ENCODE measurements around the gene CCNJL. TPM values are rescaled to one million over a fixed set of nuclear protein-coding genes. Genes with fewer than 3 reads are reported as not detected.

Gene CCNJL
- polyA plus RNA-seq, 2 donors = 0.44 to 0.59 TPM

- 84 to 86% methylated on average over 2 of the region's 2 CpGs for WGBS, 2 donors
- no peak overlapping the region for H3K4me3 ChIP-seq (ENCODE audit: low read depth in 1 of 2, low read length in 2 of 2)
- no peaks in the 10 kb centered on the region for H3K27me3 ChIP-seq (ENCODE audit: control insufficient read depth in 1 of 2, insufficient read depth in 2 of 2, low read length in 2 of 2)
- peaks cover 2% of the 10 kb centered on the region in 2 donors for H3K4me1 ChIP-seq (ENCODE audit: control insufficient read depth in 2 of 2, insufficient read depth in 2 of 2, low read length in 1 of 2)
- H3K9me3 ChIP-seq (ENCODE audit: control insufficient read depth in 2 of 2, insufficient read depth in 1 of 2, low read depth in 1 of 2, low read length in 1 of 2) = no peaks in the 10 kb centered on the region
- no peak overlapping the region for H3K27ac ChIP-seq (ENCODE audit: low read depth in 2 of 2, low read length in 1 of 2)
- H3K36me3 ChIP-seq (ENCODE audit: control insufficient read depth in 2 of 2, insufficient read depth in 2 of 2, low read length in 1 of 2) = no peaks in the 10 kb centered on the region
These were observed 85.4 kb downstream of the CCNJL start for GRCh38 chr5:160227012-160227411.

GRCh38 chr5:160221082-160221481 is 91.3 kb downstream of the CCNJL start:
- WGBS, 2 donors = 87 to 96% methylated on average over 3 of the region's 3 CpGs
- Histone ChIP-seq H3K4me1 (ENCODE audit: control insufficient read depth in 2 of 2, insufficient read depth in 2 of 2, low read length in 1 of 2) (no peaks in the 10 kb centered on the region), H3K27ac (ENCODE audit: low read depth in 2 of 2, low read length in 1 of 2) (no peak overlapping the region), H3K27me3 (ENCODE audit: control insufficient read depth in 1 of 2, insufficient read depth in 2 of 2, low read length in 2 of 2) (no peaks in the 10 kb centered on the region), H3K4me3 (ENCODE audit: low read depth in 1 of 2, low read length in 2 of 2) (no peak overlapping the region), H3K9me3 (ENCODE audit: control insufficient read depth in 2 of 2, insufficient read depth in 1 of 2, low read depth in 1 of 2, low read length in 1 of 2) (no peaks in the 10 kb centered on the region), H3K36me3 (ENCODE audit: control insufficient read depth in 2 of 2, insufficient read depth in 2 of 2, low read length in 1 of 2) (no peaks in the 10 kb centered on the region)

DNA sequence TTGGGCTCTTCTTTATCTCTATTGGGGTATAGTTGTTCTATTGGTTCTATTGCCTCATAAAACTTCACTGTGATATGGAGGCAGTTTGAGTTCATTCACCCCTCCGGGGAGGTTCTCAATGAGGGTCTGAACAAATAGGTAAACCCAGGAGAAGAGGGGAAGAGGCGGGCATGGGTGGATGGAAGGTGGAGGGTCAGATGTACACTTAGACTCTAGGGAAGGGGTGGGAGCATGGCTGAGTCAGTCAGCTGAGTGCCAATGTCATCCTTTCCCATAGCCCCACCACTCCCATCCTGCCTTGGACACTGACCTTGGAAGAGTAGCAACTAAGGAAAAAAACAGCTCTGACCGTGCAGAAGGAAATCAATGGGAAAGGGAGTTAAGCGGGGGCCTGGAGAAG is 93.0 kb downstream of the CCNJL start:
- H3K27ac ChIP-seq (ENCODE audit: low read depth in 2 of 2, low read length in 1 of 2) = no peak overlapping the region
- no peaks in the 10 kb centered on the region for H3K9me3 ChIP-seq (ENCODE audit: control insufficient read depth in 2 of 2, insufficient read depth in 1 of 2, low read depth in 1 of 2, low read length in 1 of 2)
- 57 to 66% methylated on average over 4 of the region's 4 CpGs for WGBS, 2 donors
- no peaks in the 10 kb centered on the region for H3K4me1 ChIP-seq (ENCODE audit: control insufficient read depth in 2 of 2, insufficient read depth in 2 of 2, low read length in 1 of 2)
- no peak overlapping the region for H3K4me3 ChIP-seq (ENCODE audit: low read depth in 1 of 2, low read length in 2 of 2)
- H3K36me3 ChIP-seq (ENCODE audit: control insufficient read depth in 2 of 2, insufficient read depth in 2 of 2, low read length in 1 of 2) = no peaks in the 10 kb centered on the region
- H3K27me3 ChIP-seq (ENCODE audit: control insufficient read depth in 1 of 2, insufficient read depth in 2 of 2, low read length in 2 of 2) = no peaks in the 10 kb centered on the region

DNA sequence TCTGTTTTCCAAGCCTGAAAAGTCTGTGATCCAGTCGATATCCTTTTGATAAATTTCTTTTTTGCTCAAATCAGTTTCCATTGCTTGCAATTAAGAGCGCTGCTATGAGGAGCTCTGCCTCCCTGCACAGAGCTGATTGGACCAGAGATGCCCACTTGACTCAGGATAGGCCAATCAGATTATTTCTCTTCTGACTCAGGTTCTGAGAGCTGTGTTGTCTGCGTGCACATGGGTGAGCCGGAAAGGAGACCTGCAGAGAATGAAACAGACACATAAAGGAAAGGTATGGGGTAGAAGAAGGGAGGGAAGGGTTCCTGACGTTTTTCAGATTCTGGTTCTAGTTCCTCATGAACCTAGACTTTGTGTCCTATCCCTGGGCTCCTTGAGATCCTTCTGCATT is 98.8 kb downstream of the CCNJL start:
- peaks cover 0 to 3% of the 10 kb centered on the region in 2 donors for H3K4me1 ChIP-seq (ENCODE audit: control insufficient read depth in 2 of 2, insufficient read depth in 2 of 2, low read length in 1 of 2)
- no peaks in the 10 kb centered on the region for H3K27me3 ChIP-seq (ENCODE audit: control insufficient read depth in 1 of 2, insufficient read depth in 2 of 2, low read length in 2 of 2)
- no peak overlapping the region for H3K4me3 ChIP-seq (ENCODE audit: low read depth in 1 of 2, low read length in 2 of 2)
- WGBS, 2 donors = 75 to 80% methylated on average over 5 of the region's 5 CpGs
- H3K36me3 ChIP-seq (ENCODE audit: control insufficient read depth in 2 of 2, insufficient read depth in 2 of 2, low read length in 1 of 2) = no peaks in the 10 kb centered on the region
- no peaks in the 10 kb centered on the region for H3K9me3 ChIP-seq (ENCODE audit: control insufficient read depth in 2 of 2, insufficient read depth in 1 of 2, low read depth in 1 of 2, low read length in 1 of 2)
- H3K27ac ChIP-seq (ENCODE audit: low read depth in 2 of 2, low read length in 1 of 2) = no peak overlapping the region

- Histone ChIP-seq H3K4me3 (ENCODE audit: low read depth in 1 of 2, low read length in 2 of 2) (no peak overlapping the region), H3K36me3 (ENCODE audit: control insufficient read depth in 2 of 2, insufficient read depth in 2 of 2, low read length in 1 of 2) (no peaks in the 10 kb centered on the region), H3K27me3 (ENCODE audit: control insufficient read depth in 1 of 2, insufficient read depth in 2 of 2, low read length in 2 of 2) (no peaks in the 10 kb centered on the region), H3K4me1 (ENCODE audit: control insufficient read depth in 2 of 2, insufficient read depth in 2 of 2, low read length in 1 of 2) (peaks cover 0 to 3% of the 10 kb centered on the region in 2 donors), H3K27ac (ENCODE audit: low read depth in 2 of 2, low read length in 1 of 2) (no peak overlapping the region), H3K9me3 (ENCODE audit: control insufficient read depth in 2 of 2, insufficient read depth in 1 of 2, low read depth in 1 of 2, low read length in 1 of 2) (no peaks in the 10 kb centered on the region)
- WGBS, 2 donors = 64 to 75% methylated on average over 2 of the region's 2 CpGs
These were observed 101.0 kb downstream of the CCNJL start for GRCh38 chr5:160211352-160211751.

DNA sequence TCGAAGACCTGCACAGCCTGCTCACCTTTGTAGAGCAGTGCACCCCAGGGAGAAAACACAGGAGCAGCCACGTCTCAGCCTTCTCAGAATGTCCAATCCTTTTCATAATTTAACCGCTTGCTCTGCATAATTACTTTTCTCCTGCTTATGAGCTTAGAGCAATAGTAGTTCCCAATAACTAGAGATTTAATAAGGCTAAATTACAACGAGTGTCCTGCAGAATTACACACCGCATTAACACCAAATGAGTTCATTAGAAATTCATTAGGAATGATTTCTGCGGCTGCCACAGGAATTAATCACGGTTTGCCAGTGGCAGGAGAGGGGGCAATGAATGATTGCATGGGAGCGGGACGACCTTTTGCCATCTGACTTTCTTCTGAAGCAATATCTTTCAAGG is 101.8 kb downstream of the CCNJL start:
- no peaks in the 10 kb centered on the region for H3K36me3 ChIP-seq (ENCODE audit: control insufficient read depth in 2 of 2, insufficient read depth in 2 of 2, low read length in 1 of 2)
- H3K4me3 ChIP-seq (ENCODE audit: low read depth in 1 of 2, low read length in 2 of 2) = no peak overlapping the region
- no peaks in the 10 kb centered on the region for H3K27me3 ChIP-seq (ENCODE audit: control insufficient read depth in 1 of 2, insufficient read depth in 2 of 2, low read length in 2 of 2)
- 81 to 83% methylated on average over 9 of the region's 9 CpGs for WGBS, 2 donors
- no peak overlapping the region for H3K27ac ChIP-seq (ENCODE audit: low read depth in 2 of 2, low read length in 1 of 2)
- H3K4me1 ChIP-seq (ENCODE audit: control insufficient read depth in 2 of 2, insufficient read depth in 2 of 2, low read length in 1 of 2) = peaks cover 0 to 3% of the 10 kb centered on the region in 2 donors
- H3K9me3 ChIP-seq (ENCODE audit: control insufficient read depth in 2 of 2, insufficient read depth in 1 of 2, low read depth in 1 of 2, low read length in 1 of 2) = no peaks in the 10 kb centered on the region

DNA sequence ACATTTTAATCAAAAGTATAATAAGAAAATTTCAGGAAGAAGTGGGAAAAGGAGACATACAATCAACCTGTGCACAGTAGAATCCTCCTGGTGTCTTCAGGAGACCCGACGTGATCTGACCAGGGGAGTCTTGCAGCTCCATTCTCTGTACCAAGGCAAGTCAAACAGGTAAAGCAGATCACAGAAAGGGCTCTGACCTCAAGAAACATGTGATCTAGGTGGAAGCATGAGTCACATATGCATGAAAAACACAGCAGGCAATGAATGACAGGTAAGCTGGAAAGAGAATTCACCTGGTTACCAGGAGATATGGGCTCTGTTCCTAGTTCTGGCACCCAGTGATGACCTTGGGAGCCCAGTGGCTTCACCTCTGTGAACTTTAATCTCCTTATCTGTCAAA is 102.4 kb downstream of the CCNJL start:
- 45% methylated on average over 2 of the region's 2 CpGs for WGBS, 2 donors
- no peak overlapping the region for H3K27ac ChIP-seq (ENCODE audit: low read depth in 2 of 2, low read length in 1 of 2)
- H3K36me3 ChIP-seq (ENCODE audit: control insufficient read depth in 2 of 2, insufficient read depth in 2 of 2, low read length in 1 of 2) = no peaks in the 10 kb centered on the region
- H3K4me3 ChIP-seq (ENCODE audit: low read depth in 1 of 2, low read length in 2 of 2) = no peak overlapping the region
- H3K27me3 ChIP-seq (ENCODE audit: control insufficient read depth in 1 of 2, insufficient read depth in 2 of 2, low read length in 2 of 2) = no peaks in the 10 kb centered on the region
- H3K4me1 ChIP-seq (ENCODE audit: control insufficient read depth in 2 of 2, insufficient read depth in 2 of 2, low read length in 1 of 2) = peaks cover 0 to 3% of the 10 kb centered on the region in 2 donors
- no peaks in the 10 kb centered on the region for H3K9me3 ChIP-seq (ENCODE audit: control insufficient read depth in 2 of 2, insufficient read depth in 1 of 2, low read depth in 1 of 2, low read length in 1 of 2)

- peaks cover 0 to 3% of the 10 kb centered on the region in 2 donors for H3K4me1 ChIP-seq (ENCODE audit: control insufficient read depth in 2 of 2, insufficient read depth in 2 of 2, low read length in 1 of 2)
- H3K9me3 ChIP-seq (ENCODE audit: control insufficient read depth in 2 of 2, insufficient read depth in 1 of 2, low read depth in 1 of 2, low read length in 1 of 2) = no peaks in the 10 kb centered on the region
- no peak overlapping the region for H3K4me3 ChIP-seq (ENCODE audit: low read depth in 1 of 2, low read length in 2 of 2)
- H3K36me3 ChIP-seq (ENCODE audit: control insufficient read depth in 2 of 2, insufficient read depth in 2 of 2, low read length in 1 of 2) = no peaks in the 10 kb centered on the region
- 87 to 88% methylated on average over 2 of the region's 2 CpGs for WGBS, 2 donors
- H3K27me3 ChIP-seq (ENCODE audit: control insufficient read depth in 1 of 2, insufficient read depth in 2 of 2, low read length in 2 of 2) = no peaks in the 10 kb centered on the region
- H3K27ac ChIP-seq (ENCODE audit: low read depth in 2 of 2, low read length in 1 of 2) = no peak overlapping the region
These were observed 105.3 kb downstream of the CCNJL start for GRCh38 chr5:160207061-160207460.

Other genes with a start within 250 kb of the CCNJL start
- gene PWWP2A, start 193.1 kb downstream of the CCNJL start, polyA plus RNA-seq = 1 to 10 TPM; 4.8 to 5.4 TPM
- 1 to 10 TPM; 1.1 to 1.8 TPM for gene FABP6, start 83.1 kb downstream of the CCNJL start, polyA plus RNA-seq
- gene C1QTNF2, start 58.1 kb upstream of the CCNJL start, polyA plus RNA-seq = under 1 TPM; 0.53 to 0.69 TPM
- gene FAM200C, start 87.5 kb upstream of the CCNJL start, polyA plus RNA-seq = 1 to 10 TPM in 1 of 2 donors, under 1 TPM in 1; 0.93 to 1.9 TPM
- 10 to 100 TPM; 22.8 to 23.9 TPM for gene SLU7, start 106.5 kb upstream of the CCNJL start, polyA plus RNA-seq
- gene PTTG1, start 109.3 kb upstream of the CCNJL start, polyA plus RNA-seq = 100 to 1,000 TPM in 1 of 2 donors, 10 to 100 TPM in 1; 96.5 to 118 TPM

Measured in esophagus (tissue), 2 donors.